Esophagus squamous epithelium (tissue), 5 donors: ENCODE measurements around the gene UBE2J2. TPM values are rescaled to one million over a fixed set of nuclear protein-coding genes. Genes with fewer than 3 reads are reported as not detected.

ENCODE experiments used
- DNase-seq: peaks from one replicate; lab custom pipeline; 2025; lab: John Stamatoyannopoulos, UW
- H3K27ac ChIP-seq, 4 donors: fragments of 200-600 bp; sonication (generic); one replicate each; pipeline ENCODE4 v1.5.1; 2016 to 2019; ENCODE audit warnings: mild to moderate bottlenecking in 1 of 4
- H3K27me3 ChIP-seq, 4 donors: fragments of 200-600 bp; sonication (generic); 1 replicate in 3 of 4; 2 replicates in 1 of 4; pipeline versions ENCODE4 v1.5.1 to v1.6.0; 2017 to 2021; ENCODE audit warnings: antibody characterized with exemption in 1 of 4
- H3K36me3 ChIP-seq, 3 donors: fragments of 200-600 bp; sonication (generic); one replicate each; pipeline ENCODE4 v1.5.1; 2016 to 2019
- H3K4me1 ChIP-seq, 3 donors: fragments of 200-600 bp; sonication (generic); one replicate each; pipeline ENCODE4 v1.5.1; 2017 to 2019
- H3K4me3 ChIP-seq, 4 donors: fragments of 200-600 bp; sonication (generic); 1 replicate in 3 of 4; 2 replicates in 1 of 4; pipeline ENCODE4 v1.5.1; 2016 to 2019; ENCODE audit warnings: mild to moderate bottlenecking in 2 of 4, moderate library complexity in 1 of 4
- H3K9me3 ChIP-seq, 3 donors: fragments of 200-600 bp; sonication (generic); one replicate each; pipeline ENCODE4 v1.5.1; 2016 to 2019
- POLR2A ChIP-seq, 4 donors: fragments of 450-650 bp; IDR thresholded peaks; one replicate each; pipeline ENCODE4 v1.6.1; 2017; ENCODE audit warnings: antibody characterized with exemption in 4 of 4, mild to moderate bottlenecking in 4 of 4, moderate library complexity in 3 of 4
- WGBS, 2 donors: methylation state at CpG; one replicate each; pipeline ENCODE4 v1.1.5; 2018; 5-methylcytosine and 5-hydroxymethylcytosine counted together
- intact Hi-C: fragments of 100-400 bp; cut with DNase I; formaldehyde crosslinking; loops from one replicate; pipeline ENCODE4 v1.15.0; 2022
- total RNA-seq, 4 donors: library from RNA; depleted of rRNA; stranded (reverse); fragments of >200 nt; gene quantifications; one replicate each; pipeline ENCODE4 v1.1.0, GENCODE V29; 2016
- TF ChIP-seq, protein P1 (sequence below), 6 experiments: fragments of 450-650 bp in 4 of 6; fragments of 200-600 bp in 2 of 6; sonication (generic) in 2 of 6; IDR thresholded peaks; one replicate each; pipeline ENCODE4 v1.5.1; 2016 to 2019; ENCODE audit warnings: antibody characterized with exemption in 6 of 6, mild to moderate bottlenecking in 4 of 6, moderate library complexity in 4 of 6
- donor health status: DM: yes; HTN: yes; CAD: no.

UBE2J2 gene
- total RNA-seq, 4 donors from 2014 or later: 32.6 to 54.3 (median 42.5) TPM

DNA sequence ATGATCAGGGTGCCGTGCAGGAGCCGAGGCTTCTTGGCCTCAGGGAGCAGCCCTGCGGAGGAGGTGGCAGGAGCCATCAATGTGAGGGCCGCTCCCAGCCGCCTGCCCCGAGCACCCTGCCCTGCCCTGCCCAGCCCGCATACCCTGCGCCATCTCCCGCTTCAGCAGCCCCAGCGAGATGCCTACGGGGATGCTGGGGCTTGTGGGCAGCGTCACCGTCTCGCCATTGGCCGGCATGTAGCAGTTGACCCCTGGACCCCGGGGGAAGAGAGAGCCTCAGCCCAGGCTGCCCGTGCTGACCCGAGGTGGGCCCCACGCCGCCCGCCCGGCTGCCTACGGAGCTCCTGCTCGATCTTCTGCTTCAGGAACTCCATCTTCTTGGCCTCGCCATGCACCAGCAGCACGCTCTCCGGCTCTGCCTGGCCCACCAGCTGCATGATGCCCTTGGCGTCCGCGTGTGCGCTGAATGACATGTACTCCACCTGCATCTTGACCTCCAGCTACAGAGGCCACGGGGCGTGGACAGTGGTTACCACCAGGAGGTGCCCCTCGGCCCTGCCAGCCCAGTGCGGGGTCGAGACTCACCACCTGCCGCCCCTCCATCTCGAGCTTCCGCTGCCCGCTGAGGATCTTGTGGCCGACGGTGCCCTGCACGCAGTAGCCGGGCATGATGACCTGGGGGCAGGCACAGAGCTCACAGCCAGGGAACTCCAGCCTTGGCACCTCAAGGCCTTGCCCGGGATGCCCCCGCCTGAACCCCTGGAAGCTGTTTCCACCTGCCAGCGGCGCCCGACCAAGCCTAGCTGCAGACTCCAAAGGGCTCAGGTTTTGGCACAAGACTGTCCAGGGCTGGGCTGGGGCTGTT, 39.0 kb upstream of the UBE2J2 start:
- WGBS, 2 donors: 100% methylated on average over 1 of the region's 49 CpGs; no CpG with 5 or more reads in 1 of the 2 donors
- DNase-seq: no peak

DNA sequence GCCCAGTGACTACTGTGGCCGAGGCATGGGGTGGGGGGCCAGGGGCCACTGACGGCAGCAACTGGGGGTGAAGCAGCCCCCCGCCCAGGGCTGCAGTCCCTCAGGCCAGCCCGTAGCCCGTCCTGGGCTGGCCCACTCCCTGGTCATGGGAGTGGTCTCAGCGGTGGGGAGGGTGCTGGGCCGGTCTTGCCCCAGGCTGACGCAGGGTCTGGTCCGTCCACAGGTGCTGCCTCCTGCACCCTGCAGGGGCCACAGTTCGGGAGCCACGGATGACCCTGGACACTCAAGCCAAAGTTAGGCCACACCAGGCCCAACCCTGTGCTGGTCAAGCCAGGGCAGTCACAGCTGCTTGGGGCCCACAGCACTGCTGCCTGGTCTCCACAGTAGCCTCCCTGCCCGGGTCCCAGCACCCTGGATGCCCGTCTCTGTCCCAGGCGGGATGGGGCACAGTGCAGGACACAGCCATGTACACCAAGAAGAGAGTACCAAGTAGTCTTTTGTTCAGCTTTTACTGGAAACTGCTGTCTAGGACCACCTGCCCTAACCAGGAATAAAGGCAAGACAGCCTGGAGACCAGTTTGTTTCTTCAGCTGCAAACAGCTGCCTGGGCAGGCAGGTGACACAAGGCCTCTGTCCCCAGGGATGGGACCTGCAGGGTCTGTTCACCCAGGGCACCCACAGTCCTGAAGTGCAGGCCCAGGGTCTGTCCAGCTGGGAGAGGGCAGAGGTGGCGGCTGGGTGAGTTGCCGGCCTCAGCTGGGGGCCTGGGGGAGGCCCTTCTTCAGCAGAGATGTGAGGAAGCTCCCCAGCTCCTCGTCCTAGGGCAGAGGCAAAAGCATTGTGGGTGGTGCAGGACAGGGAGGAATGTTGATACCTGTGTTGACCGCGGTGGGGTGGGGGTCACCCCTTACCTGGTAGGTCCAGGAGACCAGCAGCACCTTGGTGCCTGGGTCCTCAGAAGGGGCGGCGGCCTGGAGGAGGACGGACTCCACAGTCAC, 37.8 kb upstream of the UBE2J2 start:
- Histone ChIP-seq H3K9me3 (no peaks in the 10 kb centered on the region), H3K4me1 (peaks cover 23 to 54% (median 33%) of the 10 kb centered on the region in 3 donors), H3K27me3 (no peaks in the 10 kb centered on the region), H3K27ac (peak overlapping the region; percentile 28 to 99 (median 96)), H3K36me3 (peaks cover 34 to 62% (median 34%) of the 10 kb centered on the region in 3 donors), H3K4me3 (peak overlapping the region in 1 of 4 donors; percentile 76)
- intact Hi-C loops: no loop called here
- WGBS, 2 donors: 100% methylated on average over 1 to 2 of the region's 22 CpGs
- DNase-seq: no peak
- TF ChIP-seq, protein P1, sequence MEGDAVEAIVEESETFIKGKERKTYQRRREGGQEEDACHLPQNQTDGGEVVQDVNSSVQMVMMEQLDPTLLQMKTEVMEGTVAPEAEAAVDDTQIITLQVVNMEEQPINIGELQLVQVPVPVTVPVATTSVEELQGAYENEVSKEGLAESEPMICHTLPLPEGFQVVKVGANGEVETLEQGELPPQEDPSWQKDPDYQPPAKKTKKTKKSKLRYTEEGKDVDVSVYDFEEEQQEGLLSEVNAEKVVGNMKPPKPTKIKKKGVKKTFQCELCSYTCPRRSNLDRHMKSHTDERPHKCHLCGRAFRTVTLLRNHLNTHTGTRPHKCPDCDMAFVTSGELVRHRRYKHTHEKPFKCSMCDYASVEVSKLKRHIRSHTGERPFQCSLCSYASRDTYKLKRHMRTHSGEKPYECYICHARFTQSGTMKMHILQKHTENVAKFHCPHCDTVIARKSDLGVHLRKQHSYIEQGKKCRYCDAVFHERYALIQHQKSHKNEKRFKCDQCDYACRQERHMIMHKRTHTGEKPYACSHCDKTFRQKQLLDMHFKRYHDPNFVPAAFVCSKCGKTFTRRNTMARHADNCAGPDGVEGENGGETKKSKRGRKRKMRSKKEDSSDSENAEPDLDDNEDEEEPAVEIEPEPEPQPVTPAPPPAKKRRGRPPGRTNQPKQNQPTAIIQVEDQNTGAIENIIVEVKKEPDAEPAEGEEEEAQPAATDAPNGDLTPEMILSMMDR (IDR thresholded peaks at IDR 0.05): no peak
- no peak for TF ChIP-seq POLR2A (IDR thresholded peaks at IDR 0.05)

More for the DNA sequence above, 39.0 kb upstream of the UBE2J2 start:
- Histone ChIP-seq H3K9me3 (no peaks in the 10 kb centered on the region), H3K27me3 (no peaks in the 10 kb centered on the region), H3K4me3 (no peak overlapping the region), H3K27ac (no peak overlapping the region), H3K36me3 (peaks cover 34 to 73% (median 34%) of the 10 kb centered on the region in 3 donors), H3K4me1 (peaks cover 21 to 55% (median 26%) of the 10 kb centered on the region in 3 donors)
- intact Hi-C loops: no loop called here
- no peak for TF ChIP-seq POLR2A (IDR thresholded peaks at IDR 0.05)
- TF ChIP-seq, protein P1 (IDR thresholded peaks at IDR 0.05): no peak

DNA sequence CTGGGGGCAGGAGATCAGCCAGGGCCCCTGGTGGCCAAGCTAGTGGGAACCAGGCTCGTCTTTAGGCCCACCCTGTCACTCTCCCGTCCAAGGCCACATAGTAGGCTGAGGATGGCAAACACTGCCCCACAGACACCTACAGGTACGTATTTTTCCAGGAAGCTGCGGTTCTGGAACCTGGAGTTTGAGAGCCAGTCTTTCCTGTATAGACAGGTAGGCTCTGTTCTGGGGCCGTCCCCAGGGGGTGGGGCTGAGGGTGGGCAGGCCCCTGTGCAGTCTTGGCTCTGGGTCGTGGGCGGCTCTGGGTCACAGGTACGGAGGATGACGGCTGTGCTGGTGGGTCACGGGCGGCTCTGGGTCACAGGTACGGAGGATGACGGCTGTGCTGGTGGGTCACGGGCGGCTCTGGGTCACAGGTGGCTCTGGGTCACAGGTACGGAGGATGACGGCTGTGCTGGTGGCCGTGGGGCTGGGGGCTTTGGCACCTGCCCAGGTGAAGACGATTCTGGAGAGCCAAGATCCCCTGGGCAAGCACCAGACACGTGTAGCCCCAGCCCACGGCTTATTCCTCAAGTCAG, 36.9 kb upstream of the UBE2J2 start:
- Histone ChIP-seq H3K4me3 (peak overlapping the region; percentile 70 to 76 (median 74)), H3K27ac (peak overlapping the region; percentile 95 to 99 (median 98)), H3K4me1 (peaks cover 32 to 57% (median 41%) of the 10 kb centered on the region in 3 donors), H3K9me3 (no peaks in the 10 kb centered on the region), H3K36me3 (peaks cover 34 to 55% (median 34%) of the 10 kb centered on the region in 3 donors), H3K27me3 (no peaks in the 10 kb centered on the region)
- intact Hi-C loops: no loop called here
- TF ChIP-seq, protein P1 (IDR thresholded peaks at IDR 0.05): no peak
- TF ChIP-seq POLR2A (IDR thresholded peaks at IDR 0.05): peak in 1 of 4 donors; percentile 7
- WGBS, 2 donors: 52 to 60% methylated on average over 2 to 4 of the region's 21 CpGs
- DNase-seq: no peak

DNA sequence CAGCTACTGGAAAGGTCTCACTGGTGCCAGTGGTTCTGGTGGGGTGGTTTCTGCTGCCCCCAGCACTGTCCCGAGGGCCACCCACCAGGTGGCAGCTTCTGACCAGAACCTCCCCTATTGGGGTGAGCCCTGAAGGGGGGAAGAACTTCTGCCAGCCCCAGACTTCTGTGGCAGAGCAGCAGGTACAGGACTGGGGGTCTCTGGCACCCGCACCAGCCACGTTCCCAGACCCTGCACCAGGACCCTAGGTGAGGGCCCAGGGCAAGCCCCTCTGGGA, 36.4 kb upstream of the UBE2J2 start:
- Histone ChIP-seq H3K4me3 (peak overlapping the region; percentile 70 to 76 (median 74)), H3K36me3 (peaks cover 30 to 51% (median 34%) of the 10 kb centered on the region in 3 donors)

More for the DNA sequence above, 36.4 kb upstream of the UBE2J2 start:
- peaks cover 37 to 59% (median 46%) of the 10 kb centered on the region in 3 donors for H3K4me1 ChIP-seq
- DNase-seq: no peak
- intact Hi-C loops: no loop called here
- TF ChIP-seq, protein P1 (IDR thresholded peaks at IDR 0.05): no peak
- TF ChIP-seq POLR2A (IDR thresholded peaks at IDR 0.05): no peak
- 60% methylated on average over 1 of the region's 3 CpGs; no CpG with 5 or more reads in 1 of the 2 donors for WGBS, 2 donors
- H3K9me3 ChIP-seq: no peaks in the 10 kb centered on the region
- H3K27me3 ChIP-seq: no peaks in the 10 kb centered on the region
- peak overlapping the region; percentile 95 to 99 (median 98) for H3K27ac ChIP-seq
